H1 (cell line): ENCODE measurements around the gene CD47. TPM values are rescaled to one million over a fixed set of nuclear protein-coding genes. Genes with fewer than 3 reads are reported as not detected.

Experiments
- CTCF ChIA-PET: fragments of 300-600 bp; sonication (Branson Sonifier 250); formaldehyde crosslinking; loops from one replicate; lab custom pipeline; 2021; ENCODE audit not compliant: partially characterized antibody; lab: Charles Lee
- POLR2A ChIA-PET: fragments of 300-600 bp; sonication (Branson Sonifier 250); formaldehyde crosslinking; loops from one replicate; lab custom pipeline; 2021; ENCODE audit warnings: inconsistent platforms; ENCODE audit not compliant: partially characterized antibody; lab: Charles Lee
- DNase-seq, 2 experiments: peaks; one replicate each; pipeline versions ENCODE4 v3.0.0 to v3.0.0-alpha.2; 2010 to 2022; ENCODE audit warnings: low spot score in 2 of 2, low read depth in 1 of 2, mixed read lengths in 1 of 2
- FAIRE-seq: peaks from 2 replicates; lab custom pipeline; 2011; peaks lifted over from hg19 to GRCh38; lab: Jason Lieb, UNC
- H2AFZ ChIP-seq: 2 replicates; pipeline ENCODE4 v1.8.1; 2012; ENCODE audit warnings: low read length, inconsistent platforms
- H2AK5ac ChIP-seq: 2 replicates; pipeline ENCODE4 v1.6.1; 2013; ENCODE audit warnings: low read depth, low read length
- H2BK120ac ChIP-seq: replicated peaks from 2 replicates; pipeline ENCODE3; 2013; ENCODE audit warnings: low read depth, low read length, inconsistent platforms
- H2BK12ac ChIP-seq: 2 replicates; pipeline ENCODE4 v1.6.1; 2013; ENCODE audit warnings: low read depth, low read length
- H2BK15ac ChIP-seq: 2 replicates; pipeline ENCODE4 v1.6.1; 2013; ENCODE audit warnings: low read length
- H2BK20ac ChIP-seq: 2 replicates; pipeline ENCODE4 v1.6.1; 2013; ENCODE audit warnings: low read length
- H2BK5ac ChIP-seq: 2 replicates; pipeline ENCODE4 v1.6.1; 2013; ENCODE audit warnings: low read depth, low read length
- H3K14ac ChIP-seq: 2 replicates; pipeline ENCODE4 v1.6.1; 2013; ENCODE audit warnings: inconsistent platforms; ENCODE audit not compliant: insufficient read length
- H3K18ac ChIP-seq: 2 replicates; pipeline ENCODE4 v1.6.1; 2013; ENCODE audit warnings: low read length; ENCODE audit errors: extremely low read depth
- H3K23ac ChIP-seq: 2 replicates; pipeline ENCODE4 v1.6.1; 2013; ENCODE audit warnings: inconsistent platforms; ENCODE audit not compliant: insufficient read length
- H3K23me2 ChIP-seq: 2 replicates; pipeline ENCODE4 v1.6.1; 2013; ENCODE audit warnings: low read depth, low read length
- H3K27ac ChIP-seq: 2 replicates; pipeline ENCODE4 v1.6.1; 2011; ENCODE audit warnings: low read depth, low read length, inconsistent platforms
- H3K27me3 ChIP-seq, 4 experiments: replicated peaks in 1 of 4; 1 replicate in 1 of 4; 2 replicates in 3 of 4; pipeline versions ENCODE4 v1.6.1 to v1.8.1; 2011 to 2013; ENCODE audit warnings: low read length in 3 of 4, mild to moderate bottlenecking in 3 of 4, inconsistent platforms in 2 of 4, mixed read lengths in 2 of 4, moderate library complexity in 1 of 4; ENCODE audit not compliant: control insufficient read depth in 3 of 4, insufficient read depth in 3 of 4; ENCODE audit errors: extremely low read depth in 1 of 4
- H3K36me3 ChIP-seq, 4 experiments: 2 replicates each; pipeline versions ENCODE4 v1.6.1 to v1.8.1; 2011 to 2013; ENCODE audit warnings: mild to moderate bottlenecking in 4 of 4, low read length in 3 of 4, moderate library complexity in 2 of 4, control low read depth in 1 of 4, inconsistent platforms in 1 of 4; ENCODE audit not compliant: insufficient read depth in 4 of 4, control insufficient read depth in 2 of 4
- H3K4ac ChIP-seq: replicated peaks from 2 replicates; pipeline ENCODE3; 2013; ENCODE audit warnings: low read length, low read depth, mixed read lengths, inconsistent platforms; ENCODE audit not compliant: insufficient read length
- H3K4me1 ChIP-seq, 4 experiments: replicated peaks in 1 of 4; 1 replicate in 1 of 4; 2 replicates in 3 of 4; pipeline versions ENCODE4 v1.6.1 to v1.8.1; 2011 to 2013; ENCODE audit warnings: low read length in 3 of 4, inconsistent platforms in 2 of 4, mixed read lengths in 1 of 4; ENCODE audit not compliant: insufficient read depth in 4 of 4, control insufficient read depth in 3 of 4
- H3K4me2 ChIP-seq, 2 experiments: 2 replicates each; pipeline versions ENCODE4 v1.6.1 to v1.8.1; 2011 to 2013; ENCODE audit warnings: low read depth in 2 of 2, low read length in 2 of 2, control low read depth in 1 of 2, inconsistent platforms in 1 of 2, mild to moderate bottlenecking in 1 of 2; ENCODE audit not compliant: insufficient read depth in 1 of 2
- H3K4me3 ChIP-seq, 4 experiments: fragments of 200-600, 300-600 bp in 1 of 4; sonication (generic), shearing (Covaris generic), sonication (Bioruptor Twin) in 1 of 4; 2 replicates each; pipeline versions ENCODE4 v1.5.1 to v1.8.1; 2011 to 2016; ENCODE audit warnings: low read length in 4 of 4, low read depth in 3 of 4, control low read depth in 2 of 4, inconsistent platforms in 2 of 4, mild to moderate bottlenecking in 2 of 4, mixed read lengths in 1 of 4, moderate library complexity in 1 of 4; ENCODE audit not compliant: insufficient read depth in 2 of 4; ENCODE audit errors: extremely low read depth in 1 of 4
- H3K56ac ChIP-seq: replicated peaks from 2 replicates; pipeline ENCODE3; 2013; ENCODE audit warnings: low read depth, mild to moderate bottlenecking, mixed read lengths, low read length, inconsistent platforms; ENCODE audit not compliant: insufficient read length
- H3K79me1 ChIP-seq: 2 replicates; pipeline ENCODE4 v1.6.1; 2013; ENCODE audit warnings: low read depth, low read length, control low read depth
- H3K79me2 ChIP-seq, 2 experiments: 2 replicates each; pipeline versions ENCODE4 v1.6.1 to v1.8.1; 2012 to 2013; ENCODE audit warnings: low read length in 2 of 2, mild to moderate bottlenecking in 2 of 2, inconsistent platforms in 1 of 2; ENCODE audit not compliant: insufficient read depth in 2 of 2, control insufficient read depth in 1 of 2
- H3K9ac ChIP-seq, 4 experiments: replicated peaks in 1 of 4; 1 replicate in 1 of 4; 2 replicates in 3 of 4; pipeline versions ENCODE4 v1.6.1 to v1.8.1; 2011 to 2013; ENCODE audit warnings: low read depth in 3 of 4, low read length in 3 of 4, control low read depth in 2 of 4, mild to moderate bottlenecking in 2 of 4, moderate library complexity in 2 of 4, inconsistent platforms in 1 of 4; ENCODE audit errors: extremely low read depth in 1 of 4
- H3K9me3 ChIP-seq, 2 experiments: 2 replicates each; pipeline versions ENCODE4 v1.6.1 to v1.8.1; 2012 to 2013; ENCODE audit warnings: mild to moderate bottlenecking in 2 of 2, moderate library complexity in 2 of 2, control low read depth in 1 of 2, inconsistent platforms in 1 of 2, low read depth in 1 of 2, low read length in 1 of 2, mixed read lengths in 1 of 2; ENCODE audit not compliant: insufficient read depth in 2 of 2
- H4K20me1 ChIP-seq, 2 experiments: replicated peaks in 1 of 2; 2 replicates each; pipeline versions ENCODE3 to v1.8.1; 2011 to 2013; ENCODE audit warnings: inconsistent platforms in 2 of 2, low read length in 2 of 2, mild to moderate bottlenecking in 1 of 2; ENCODE audit not compliant: insufficient read depth in 2 of 2, control insufficient read depth in 1 of 2
- H4K5ac ChIP-seq: 2 replicates; pipeline ENCODE4 v1.6.1; 2013; ENCODE audit warnings: low read length, low read depth, mixed read lengths, inconsistent platforms; ENCODE audit not compliant: insufficient read length
- H4K8ac ChIP-seq: 2 replicates; pipeline ENCODE4 v1.8.0; 2013; ENCODE audit warnings: mild to moderate bottlenecking, moderate library complexity, low read length, inconsistent platforms; ENCODE audit not compliant: insufficient read depth; ENCODE audit errors: extremely low read depth
- H4K91ac ChIP-seq: replicated peaks from 2 replicates; pipeline ENCODE3; 2013; ENCODE audit warnings: low read length, mixed read lengths, inconsistent platforms; ENCODE audit not compliant: insufficient read length
- BACH1 ChIP-seq: IDR thresholded peaks from 2 replicates; pipeline ENCODE4 v1.6.1; 2012; ENCODE audit warnings: low read length, improper control_type of control experiment
- CHD1 ChIP-seq: IDR thresholded peaks from 2 replicates; pipeline ENCODE4 v1.6.1; 2012; ENCODE audit warnings: low read depth, low read length, improper control_type of control experiment
- E2F6 ChIP-seq: IDR thresholded peaks from 2 replicates; pipeline ENCODE4 v1.6.1; 2012; ENCODE audit warnings: inconsistent platforms
- GTF2F1 ChIP-seq: IDR thresholded peaks from 2 replicates; pipeline ENCODE4 v1.6.1; 2012; ENCODE audit warnings: low read depth, low read length, improper control_type of control experiment, borderline replicate concordance
- KDM1A ChIP-seq: fragments of 200-600, 300-600 bp; sonication (generic); IDR thresholded peaks from 2 replicates; pipeline ENCODE4 v1.7.1; 2016; ENCODE audit warnings: mild to moderate bottlenecking, low read length, borderline replicate concordance
- NRF1 ChIP-seq: IDR thresholded peaks from 2 replicates; pipeline ENCODE4 v1.6.1; 2011; ENCODE audit warnings: mild to moderate bottlenecking, low read depth, low read length, improper control_type of control experiment
- RAD21 ChIP-seq, 2 experiments: IDR thresholded peaks in 1 of 2; conservative IDR thresholded peaks in 1 of 2; 2 replicates each; pipeline ENCODE4 v1.6.1; 2011; ENCODE audit warnings: low read depth in 2 of 2, low read length in 2 of 2, improper control_type of control experiment in 1 of 2, inconsistent platforms in 1 of 2, mild to moderate bottlenecking in 1 of 2, moderate library complexity in 1 of 2
- RFX5 ChIP-seq: IDR thresholded peaks from 2 replicates; pipeline ENCODE4 v1.6.1; 2011; ENCODE audit warnings: low read depth, low read length, improper control_type of control experiment, borderline replicate concordance
- SIN3A ChIP-seq, 2 experiments: IDR thresholded peaks in 1 of 2; conservative IDR thresholded peaks in 1 of 2; 2 replicates each; pipeline ENCODE4 v1.6.1; 2011 to 2012; ENCODE audit warnings: low read length in 2 of 2, improper control_type of control experiment in 1 of 2, low read depth in 1 of 2, mild to moderate bottlenecking in 1 of 2
- SRF ChIP-seq: IDR thresholded peaks from 2 replicates; pipeline ENCODE4 v1.6.1; 2011; ENCODE audit warnings: mild to moderate bottlenecking, low read depth, low read length, moderate library complexity
- TBP ChIP-seq: IDR thresholded peaks from 2 replicates; pipeline ENCODE4 v1.6.1; 2011; ENCODE audit warnings: low read depth, low read length, improper control_type of control experiment
- USF2 ChIP-seq: IDR thresholded peaks from 2 replicates; pipeline ENCODE4 v1.6.1; 2011; ENCODE audit warnings: low read length, improper control_type of control experiment
- WGBS, 2 experiments: shearing (Covaris generic) in 1 of 2; methylation state at CpG; one replicate each; pipeline versions ENCODE4 v1.1.6 to v1.1.7; 2013 to 2015; ENCODE audit warnings: low lambda C conversion rate in 2 of 2, mixed read lengths in 2 of 2, inconsistent platforms in 1 of 2, low coverage in 1 of 2, missing lambda C conversion rate in 1 of 2; ENCODE audit not compliant: insufficient replicate concordance in 2 of 2, insufficient coverage in 1 of 2, insufficient read length in 1 of 2; ENCODE audit errors: extremely low coverage in 1 of 2, missing lambda C conversion rate in 1 of 2; 5-methylcytosine and 5-hydroxymethylcytosine counted together
- polyA plus RNA-seq, 7 experiments: library from polyadenylated mRNA; depleted of rRNA in 3 of 7; stranded (reverse) in 5 of 7; unstranded in 2 of 7; fragments of >200 nt in 5 of 7; fragments of 200-250 nt in 2 of 7; gene quantifications; 1 replicate in 5 of 7; 2 replicates in 1 of 7; 4 replicates in 1 of 7; pipeline versions ENCODE4 v1.2.1 to v1.2.3, GENCODE V29; 2011 to 2013; ENCODE audit warnings: missing spikeins in 2 of 7, mixed read lengths in 2 of 7
- total RNA-seq: library from RNA; stranded (reverse); fragmentation: NEBNext Ultra II Directional; extraction: Animal tissue kit (Norgen Biotek cat#: 25700); gene quantifications from 2 replicates; pipeline ENCODE4 v1.2.1, GENCODE V29; 2021

The CD47 gene
- total and polyA plus RNA-seq, 2 of the 8 experiments (the other 6 are each of a cell fraction or from before 2014, with no cell fraction given): 14.4 to 19.3 TPM

DNA sequence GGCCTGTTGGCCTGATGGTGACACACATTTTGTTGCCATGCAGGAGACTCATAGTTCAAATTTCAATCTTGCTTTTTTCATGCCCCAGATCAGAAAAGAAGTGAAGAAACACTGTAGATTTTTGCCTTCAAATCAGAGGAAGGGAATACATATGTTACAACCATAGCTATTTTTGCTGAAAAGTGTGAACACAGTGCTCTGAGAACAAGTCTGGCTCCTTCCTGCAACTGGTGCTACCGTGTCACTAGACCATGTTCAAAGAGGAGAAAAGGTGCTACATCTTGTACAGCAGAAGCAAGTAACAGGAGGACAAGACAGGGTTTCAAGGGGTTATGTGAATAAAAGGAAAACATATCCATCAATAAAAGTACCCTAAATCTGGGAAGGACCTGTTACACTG lies 44.6 kb downstream of the CD47 start:
- Histone ChIP-seq H2BK15ac (no peak overlapping the region), H2BK120ac (no peak overlapping the region), H3K18ac (no peak overlapping the region), H3K4me2 (no peak overlapping the region), H3K36me3 (no peaks in the 10 kb centered on the region), H3K9ac (no peak overlapping the region), H2BK5ac (no peak overlapping the region), H3K4me1 (no peaks in the 10 kb centered on the region; a peak in 1 of 7 replicates), H4K5ac (no peak overlapping the region), H3K14ac (no peak overlapping the region), H3K56ac (no peak overlapping the region), H2AK5ac (no peak overlapping the region), H3K23ac (no peak overlapping the region), H2BK12ac (no peak overlapping the region), H3K79me2 (no peaks in the 10 kb centered on the region), H2AFZ (no peak overlapping the region), H3K4me3 (no peak overlapping the region), H3K27ac (no peak overlapping the region), H2BK20ac (no peak overlapping the region), H3K9me3 (no peaks in the 10 kb centered on the region), H3K4ac (no peak overlapping the region), H3K23me2 (no peaks in the 10 kb centered on the region), H3K79me1 (no peaks in the 10 kb centered on the region), H4K20me1 (no peaks in the 10 kb centered on the region), H4K91ac (no peak overlapping the region), H4K8ac (no peak overlapping the region), H3K27me3 (no peaks in the 10 kb centered on the region)
- 83% methylated on average over 1 of the region's 1 CpG; no CpG with 5 or more reads in 1 of the 2 experiments for WGBS, 2 experiments
- POLR2A ChIA-PET: no interaction called here
- DNase-seq: no peak
- CTCF ChIA-PET: no interaction called here
- FAIRE-seq: no peak
- TF ChIP-seq USF2 (no peak), RFX5 (no peak), RAD21 (IDR thresholded peaks at IDR 0.05 in 1 of 2, conservative IDR thresholded peaks at IDR 0.05 in 1 of 2; ENCODE audit: low read depth in 2 of 2, low read length in 2 of 2) (no peak), BACH1 (no peak), E2F6 (no peak), CHD1 (no peak), SRF (no peak), SIN3A (conservative IDR thresholded peaks at IDR 0.05 in 1 of 2, IDR thresholded peaks at IDR 0.05 in 1 of 2; ENCODE audit: low read depth in 1 of 2, low read length in 2 of 2) (no peak), TBP (no peak), KDM1A (no peak), GTF2F1 (no peak), NRF1 (no peak)
